Nephron (organoid): ENCODE measurements around the gene CDC42EP1.

Source experiments
- H3K27ac Mint-ChIP-seq, 3 experiments: 2 replicates each; pipeline ENCODE4 v1.8.0; 2020; ENCODE audit warnings: mixed read lengths in 3 of 3, mild to moderate bottlenecking in 2 of 3, moderate library complexity in 1 of 3
- H3K27me3 Mint-ChIP-seq: 2 replicates; pipeline ENCODE4 v1.8.0; 2021; ENCODE audit warnings: low read depth, mild to moderate bottlenecking, moderate library complexity, mixed read lengths
- H3K36me3 Mint-ChIP-seq: 2 replicates; pipeline ENCODE4 v1.8.0; 2020; ENCODE audit warnings: low read depth, mixed read lengths
- H3K4me1 Mint-ChIP-seq: 2 replicates; pipeline ENCODE4 v1.8.0; 2020; ENCODE audit warnings: mixed read lengths
- H3K4me3 Mint-ChIP-seq, 3 experiments: 2 replicates each; pipeline ENCODE4 v1.8.0; 2020; ENCODE audit warnings: mild to moderate bottlenecking in 3 of 3, mixed read lengths in 3 of 3, moderate library complexity in 2 of 3
- H3K9me3 Mint-ChIP-seq: 2 replicates; pipeline ENCODE4 v1.8.0; 2020; ENCODE audit warnings: mixed read lengths
- TF ChIP-seq, protein P1 (sequence below), 3 experiments: fragments of 200-600 bp; sonication (generic); IDR thresholded peaks; one replicate each; pipeline ENCODE4 v1.5.0; 2021; ENCODE audit warnings: antibody characterized with exemption in 3 of 3; ENCODE audit not compliant: unreplicated experiment in 3 of 3

The CDC42EP1 gene

DNA sequence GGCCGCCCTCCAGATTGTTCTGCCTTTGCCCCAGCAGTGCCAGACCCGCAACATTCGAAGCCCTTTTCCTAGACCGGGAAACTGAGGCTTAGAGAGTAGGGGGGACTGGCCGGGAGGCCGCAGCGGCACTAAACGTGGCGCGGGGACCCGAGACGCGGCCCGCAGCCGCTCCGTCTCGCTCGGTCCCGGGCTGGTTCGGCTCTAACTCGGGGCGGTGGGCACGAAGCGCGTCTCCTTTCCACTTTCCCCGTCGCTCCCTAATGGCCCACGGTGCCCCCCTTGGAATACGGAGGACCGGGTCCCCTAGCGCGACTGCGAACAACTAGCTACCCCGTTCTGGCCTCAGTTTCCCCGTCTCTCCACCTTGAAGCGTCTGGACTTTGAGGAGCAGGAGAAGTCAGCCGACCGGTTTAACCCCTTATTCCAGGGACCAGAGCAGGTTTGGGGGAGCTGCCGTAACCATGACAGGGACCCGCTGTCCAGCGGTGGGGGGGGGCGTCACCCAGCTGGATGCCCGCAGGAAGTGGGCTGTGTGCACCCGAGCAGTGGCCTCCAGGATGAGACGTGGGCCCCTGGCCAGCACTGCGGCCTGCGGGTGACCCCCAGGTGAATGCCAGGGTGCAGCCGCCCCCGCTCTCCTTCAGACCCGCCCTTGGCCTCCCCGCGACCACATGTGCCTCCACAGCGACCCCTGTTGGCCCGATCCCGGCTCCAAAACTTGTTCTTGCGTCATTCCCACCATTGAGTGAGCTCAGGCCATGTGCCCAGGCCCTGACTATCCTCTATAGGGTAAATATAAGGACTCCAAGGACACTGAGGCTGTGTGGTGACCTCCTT is 1.1 kb downstream of the CDC42EP1 start:
- Mint-ChIP-seq H3K4me1 (peaks cover 51% of the 10 kb centered on the region), H3K4me3 (peak overlapping the region; percentile 89 to 99 (median 97)), H3K36me3 (peaks cover 7% of the 10 kb centered on the region), H3K27ac (peak overlapping the region; percentile 88 to 98 (median 98)), H3K9me3 (no peaks in the 10 kb centered on the region), H3K27me3 (no peaks in the 10 kb centered on the region)
- TF ChIP-seq, protein P1, sequence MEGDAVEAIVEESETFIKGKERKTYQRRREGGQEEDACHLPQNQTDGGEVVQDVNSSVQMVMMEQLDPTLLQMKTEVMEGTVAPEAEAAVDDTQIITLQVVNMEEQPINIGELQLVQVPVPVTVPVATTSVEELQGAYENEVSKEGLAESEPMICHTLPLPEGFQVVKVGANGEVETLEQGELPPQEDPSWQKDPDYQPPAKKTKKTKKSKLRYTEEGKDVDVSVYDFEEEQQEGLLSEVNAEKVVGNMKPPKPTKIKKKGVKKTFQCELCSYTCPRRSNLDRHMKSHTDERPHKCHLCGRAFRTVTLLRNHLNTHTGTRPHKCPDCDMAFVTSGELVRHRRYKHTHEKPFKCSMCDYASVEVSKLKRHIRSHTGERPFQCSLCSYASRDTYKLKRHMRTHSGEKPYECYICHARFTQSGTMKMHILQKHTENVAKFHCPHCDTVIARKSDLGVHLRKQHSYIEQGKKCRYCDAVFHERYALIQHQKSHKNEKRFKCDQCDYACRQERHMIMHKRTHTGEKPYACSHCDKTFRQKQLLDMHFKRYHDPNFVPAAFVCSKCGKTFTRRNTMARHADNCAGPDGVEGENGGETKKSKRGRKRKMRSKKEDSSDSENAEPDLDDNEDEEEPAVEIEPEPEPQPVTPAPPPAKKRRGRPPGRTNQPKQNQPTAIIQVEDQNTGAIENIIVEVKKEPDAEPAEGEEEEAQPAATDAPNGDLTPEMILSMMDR (IDR thresholded peaks at IDR 0.05; ENCODE audit: unreplicated experiment in 3 of 3): peak; percentile 78 to 92 (median 85)

DNA sequence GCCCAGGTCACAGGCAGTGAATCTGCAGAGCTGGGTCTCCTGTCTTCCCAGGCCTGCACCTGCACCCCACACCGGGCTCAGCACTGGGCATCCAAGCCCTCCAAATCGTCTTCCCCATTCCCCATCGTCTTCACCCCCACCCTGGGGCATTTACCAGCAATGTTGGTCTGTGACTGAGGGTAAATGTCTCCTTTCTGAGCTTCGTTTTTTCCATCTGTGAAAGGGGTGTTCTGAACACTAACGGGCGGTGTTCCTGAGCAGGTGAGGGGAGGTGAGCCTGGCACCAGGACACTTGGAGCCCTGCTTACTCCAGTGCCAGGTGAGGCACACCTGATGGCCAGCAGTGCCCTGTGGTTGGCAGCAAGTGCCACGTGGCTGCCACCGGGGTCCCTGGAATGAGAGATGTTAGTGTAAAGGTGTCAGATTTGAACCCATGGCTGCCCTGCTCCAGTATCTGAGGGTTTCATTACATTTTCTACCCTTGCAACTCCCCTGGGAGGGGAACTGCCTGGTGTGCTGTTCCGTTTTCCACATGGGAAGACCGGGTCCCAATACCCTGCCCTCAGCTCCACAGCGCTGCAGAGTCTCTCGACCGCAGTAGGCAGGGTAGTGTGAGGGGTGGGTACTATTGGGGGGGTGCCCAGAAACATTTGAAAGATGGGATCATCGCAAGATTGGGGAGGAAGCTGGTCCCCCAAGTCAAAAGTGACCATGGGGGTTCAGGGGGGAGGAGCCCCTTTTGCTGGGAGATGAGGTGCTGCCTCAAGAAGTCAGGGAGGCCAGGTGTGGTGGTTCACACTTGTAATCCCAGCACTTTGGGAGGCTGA is 2.0 kb downstream of the CDC42EP1 start:
- TF ChIP-seq, protein P1 (IDR thresholded peaks at IDR 0.05; ENCODE audit: unreplicated experiment in 3 of 3): peak in 1 of 3 experiments; percentile 38
- no peaks in the 10 kb centered on the region for H3K9me3 Mint-ChIP-seq
- peaks cover 46% of the 10 kb centered on the region for H3K4me1 Mint-ChIP-seq
- peak overlapping the region; percentile 88 to 98 (median 98) for H3K27ac Mint-ChIP-seq
- H3K36me3 Mint-ChIP-seq: peaks cover 10% of the 10 kb centered on the region
- no peaks in the 10 kb centered on the region for H3K27me3 Mint-ChIP-seq
- peak overlapping the region; percentile 89 to 99 (median 97) for H3K4me3 Mint-ChIP-seq

DNA sequence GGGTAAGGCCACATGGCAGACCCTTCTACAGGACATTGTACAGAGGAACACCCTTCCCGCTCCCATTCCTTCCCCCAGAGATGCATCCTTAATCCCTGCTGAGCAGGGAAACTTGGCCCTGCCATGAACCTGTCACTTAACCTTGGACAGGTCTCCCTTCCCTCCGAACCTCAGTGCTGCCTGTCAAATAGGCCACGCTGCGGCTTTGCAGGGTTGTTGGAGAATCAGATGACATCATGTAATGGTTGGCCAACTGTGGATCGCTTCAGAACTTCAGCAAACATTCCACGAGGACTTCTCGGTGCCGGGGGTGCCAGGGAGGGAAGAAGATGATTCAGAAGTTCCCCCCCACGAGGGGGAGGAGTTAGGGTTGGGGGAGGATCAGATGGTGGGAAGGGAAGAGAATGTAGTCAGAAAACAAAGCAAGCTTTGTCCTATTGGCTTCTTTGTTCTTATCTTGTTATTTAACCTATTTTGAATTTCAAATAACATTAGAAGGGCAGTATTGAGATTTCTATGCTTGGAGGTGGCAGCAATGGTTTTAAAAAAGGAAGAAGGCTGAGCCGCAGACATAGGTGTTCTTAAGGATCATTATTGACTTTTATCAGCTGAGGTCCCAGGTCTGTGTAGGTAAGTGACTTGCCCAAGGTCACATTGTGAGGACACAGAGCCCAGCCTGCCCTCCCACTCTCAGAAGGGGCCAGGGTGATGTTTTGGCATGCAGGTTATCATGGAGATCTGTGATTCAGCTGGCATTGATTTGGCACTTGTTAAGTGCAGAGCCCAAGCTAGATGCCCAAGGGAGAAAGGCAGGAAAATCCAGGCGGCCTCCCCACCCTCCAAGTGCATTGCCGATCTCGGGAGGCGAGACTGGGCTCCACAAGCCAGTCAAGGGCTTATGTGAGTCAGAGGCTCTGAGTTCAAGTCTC is 3.1 kb downstream of the CDC42EP1 start:
- TF ChIP-seq, protein P1 (IDR thresholded peaks at IDR 0.05; ENCODE audit: unreplicated experiment in 3 of 3): no peak
- Mint-ChIP-seq H3K36me3 (peaks cover 14% of the 10 kb centered on the region), H3K4me3 (peak overlapping the region; percentile 89 to 99 (median 97)), H3K27me3 (no peaks in the 10 kb centered on the region), H3K9me3 (no peaks in the 10 kb centered on the region), H3K4me1 (peaks cover 44% of the 10 kb centered on the region), H3K27ac (peak overlapping the region; percentile 88 to 98 (median 96))

DNA sequence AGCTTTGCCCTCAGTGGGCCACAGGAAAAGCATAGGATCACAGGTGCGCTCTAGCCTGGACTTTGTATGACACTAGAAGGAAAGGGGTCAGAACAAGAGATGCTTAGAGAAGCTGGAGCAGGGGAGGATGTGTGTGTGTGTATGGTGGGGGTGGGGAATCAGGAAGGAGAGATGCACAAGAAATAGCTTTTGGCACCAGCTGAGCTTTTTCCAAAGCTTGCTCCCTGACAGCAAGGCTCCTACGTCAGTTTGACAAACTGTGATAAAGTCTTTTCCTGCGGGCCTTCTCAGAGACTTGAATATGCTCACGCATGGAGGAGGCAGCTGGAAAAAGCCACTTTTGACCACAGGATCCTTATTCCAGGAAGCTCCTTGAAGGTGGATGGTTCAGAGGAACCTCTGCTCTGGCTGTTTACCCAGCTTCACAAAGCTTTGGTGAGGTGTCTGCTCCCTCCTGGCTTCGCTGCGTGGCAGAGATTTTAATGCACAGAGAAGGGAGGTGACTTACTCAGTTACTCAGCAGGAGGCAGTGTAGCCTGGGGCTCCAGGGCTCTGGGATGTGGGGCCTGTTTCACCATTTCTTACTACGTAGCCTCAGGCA is 3.9 kb downstream of the CDC42EP1 start:
- Mint-ChIP-seq H3K27me3 (no peaks in the 10 kb centered on the region), H3K4me3 (peak overlapping the region; percentile 59 to 97 (median 80)), H3K36me3 (peaks cover 14% of the 10 kb centered on the region), H3K4me1 (peaks cover 38% of the 10 kb centered on the region), H3K9me3 (no peaks in the 10 kb centered on the region), H3K27ac (peak overlapping the region; percentile 88 to 98 (median 96))
- TF ChIP-seq, protein P1 (IDR thresholded peaks at IDR 0.05; ENCODE audit: unreplicated experiment in 3 of 3): no peak

DNA sequence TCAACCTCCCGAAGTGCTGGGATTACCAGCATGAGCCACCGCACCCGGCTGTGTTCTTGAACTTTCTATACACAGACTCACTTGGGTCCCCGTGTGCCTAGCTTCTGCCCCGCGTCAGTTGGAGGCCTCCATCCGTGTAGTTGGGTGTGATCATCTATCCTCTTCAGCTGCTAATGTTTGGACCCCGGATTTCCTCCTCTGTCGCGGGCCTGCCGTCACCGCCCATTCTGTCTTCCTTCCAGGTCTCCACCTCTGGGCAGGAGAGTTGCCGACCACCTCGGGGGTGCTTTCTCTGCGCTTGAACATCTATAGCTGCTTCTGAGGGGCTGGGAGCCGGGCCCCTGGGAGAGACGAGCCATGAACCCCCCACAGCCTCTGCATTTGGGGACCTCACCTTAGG is 5.5 kb downstream of the CDC42EP1 start:
- no peaks in the 10 kb centered on the region for H3K27me3 Mint-ChIP-seq
- TF ChIP-seq, protein P1 (IDR thresholded peaks at IDR 0.05; ENCODE audit: unreplicated experiment in 3 of 3): no peak
- H3K4me3 Mint-ChIP-seq: no peak overlapping the region
- peaks cover 18% of the 10 kb centered on the region for H3K36me3 Mint-ChIP-seq
- H3K27ac Mint-ChIP-seq: peak overlapping the region in 1 of 3 experiments; percentile 74
- no peaks in the 10 kb centered on the region for H3K9me3 Mint-ChIP-seq
- H3K4me1 Mint-ChIP-seq: peaks cover 38% of the 10 kb centered on the region
